GM18507 (cell line): ENCODE data around the gene IRF6.
"Not testable (repeated sequence)": the region's sequence is repeated elsewhere in the genome, so short reads cannot be mapped to it uniquely, and the experiment has no call there.

ENCODE experiments used
- DNase-seq: peaks from one replicate; pipeline ENCODE4 v3.0.0; 2011; ENCODE audit warnings: low read depth; ENCODE audit not compliant: insufficient read length; ENCODE audit errors: extremely low spot score
- FAIRE-seq: peaks from 2 replicates; lab custom pipeline; 2011; peaks lifted over from hg19 to GRCh38; lab: Jason Lieb, UNC

IRF6 gene

GRCh38 chr1:209797978-209798639 lies 7.8 kb downstream of the IRF6 start:
- no peak for FAIRE-seq
- DNase-seq, result no peak

GRCh38 chr1:209793711-209794110 lies 12.2 kb downstream of the IRF6 start:
- not testable (repeated sequence) for DNase-seq, FAIRE-seq

- FAIRE-seq (no peak), DNase-seq (no peak)
Observed at GRCh38 chr1:209791920-209792319, 14.0 kb downstream of the IRF6 start.

- FAIRE-seq, result no peak
- DNase-seq, result no peak
Observed at GRCh38 chr1:209790286-209791193, 15.4 kb downstream of the IRF6 start.

- no peak for DNase-seq
- FAIRE-seq, result no peak
Observed at GRCh38 chr1:209789245-209789644, 16.7 kb downstream of the IRF6 start.

GRCh38 chr1:209787551-209787950 lies 18.4 kb downstream of the IRF6 start:
- no peak for FAIRE-seq
- DNase-seq, result no peak

GRCh38 chr1:209786146-209786545 lies 19.8 kb downstream of the IRF6 start:
- DNase-seq (no peak), FAIRE-seq (no peak)

DNA sequence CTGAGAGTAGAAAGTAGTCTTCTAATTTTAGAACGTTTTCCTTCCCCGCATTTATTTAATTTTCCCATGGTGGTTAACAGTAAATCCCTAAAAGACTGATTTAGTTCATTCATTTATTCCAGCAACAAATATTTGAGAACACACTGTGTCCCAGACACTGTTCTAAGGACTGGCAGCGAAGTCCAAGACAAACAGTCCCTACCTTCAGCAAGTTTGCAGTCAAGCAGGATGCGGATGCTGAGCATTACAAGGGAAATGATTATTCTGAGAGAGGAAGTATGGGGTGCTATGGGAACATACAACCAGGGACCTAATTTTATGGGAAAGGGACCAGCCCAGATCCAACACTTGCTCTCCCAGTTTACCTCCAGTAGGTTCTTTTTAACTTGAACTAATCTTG lies 20.4 kb downstream of the IRF6 start:
- no peak for FAIRE-seq
- DNase-seq, result no peak

DNA sequence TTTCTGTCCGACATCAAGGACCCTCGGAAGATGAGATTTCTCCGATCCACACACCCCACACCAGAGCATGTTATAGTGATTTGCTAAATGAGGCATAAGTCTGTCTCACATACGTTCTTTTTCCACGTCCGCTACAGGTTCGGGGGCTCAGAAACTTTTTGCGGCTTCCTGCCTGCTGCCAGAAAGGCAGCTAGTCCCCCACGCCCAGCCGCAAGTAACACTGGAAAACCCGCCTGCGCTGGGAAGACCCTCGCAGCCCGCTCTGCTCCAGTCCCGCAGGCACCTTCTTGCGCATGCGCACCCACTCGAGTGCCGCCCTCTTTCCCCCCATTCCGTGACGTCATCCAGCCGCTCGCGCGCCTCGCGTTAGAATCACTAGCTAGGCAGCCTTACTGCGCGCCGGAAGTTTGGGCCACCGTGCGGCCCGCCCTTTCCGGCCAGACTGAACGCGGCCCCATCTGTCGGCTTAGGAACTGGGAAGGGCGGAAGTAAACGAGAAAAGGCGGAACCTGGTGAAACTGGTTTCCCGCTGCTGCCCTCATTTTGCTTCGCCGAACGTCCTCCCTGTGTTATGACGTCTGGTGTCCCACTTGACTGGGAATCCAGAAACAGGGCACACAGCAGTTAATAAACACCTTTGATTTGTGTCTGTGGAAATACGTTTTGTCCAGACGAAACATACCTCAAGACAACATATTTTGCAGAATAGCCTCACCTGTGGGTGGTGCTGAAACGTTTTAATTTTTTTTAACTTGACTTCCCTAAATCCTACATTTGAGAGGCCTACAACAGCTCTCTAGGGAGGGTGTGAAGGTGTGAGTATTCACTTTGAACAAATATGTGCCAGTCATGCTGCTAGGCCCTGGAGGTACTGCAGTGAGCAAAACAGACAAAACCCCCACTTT lies 21.4 kb downstream of the IRF6 start, which contains the start of gene C1orf74:
Gene C1orf74 (minus strand): TSS at position 295 of the 905 bp plus-strand sequence. CDS start 925 bp downstream, outside the sequence.
- DNase-seq, result peak; percentile 98
- FAIRE-seq, result peak; percentile 97

GRCh38 chr1:209783386-209783785 lies 22.6 kb downstream of the IRF6 start:
- no peak for FAIRE-seq
- DNase-seq, result no peak

DNA sequence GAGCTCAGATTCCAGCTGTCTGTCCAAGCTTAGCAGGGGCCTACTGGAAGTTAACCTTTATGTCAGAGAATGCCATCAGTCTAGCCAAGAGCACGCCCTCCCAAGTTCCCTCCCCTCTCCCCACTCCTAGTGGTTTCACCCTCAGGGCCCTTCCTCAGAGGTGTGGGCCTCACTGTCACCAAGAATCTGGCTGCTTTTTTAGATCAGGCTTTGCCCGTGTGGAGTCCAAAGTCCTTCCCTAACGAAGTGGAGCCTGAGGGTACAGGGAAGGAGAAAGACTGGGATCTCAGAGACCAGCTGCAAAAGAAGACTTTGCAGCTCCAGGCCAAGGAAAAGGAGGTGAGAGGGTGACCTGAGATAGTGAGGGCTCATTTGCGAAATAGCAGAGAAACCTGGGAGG lies 25.7 kb downstream of the IRF6 start:
- DNase-seq (no peak), FAIRE-seq (no peak)

- FAIRE-seq (no peak), DNase-seq (no peak)
Observed at GRCh38 chr1:209778102-209778501, 27.8 kb downstream of the IRF6 start.

DNA sequence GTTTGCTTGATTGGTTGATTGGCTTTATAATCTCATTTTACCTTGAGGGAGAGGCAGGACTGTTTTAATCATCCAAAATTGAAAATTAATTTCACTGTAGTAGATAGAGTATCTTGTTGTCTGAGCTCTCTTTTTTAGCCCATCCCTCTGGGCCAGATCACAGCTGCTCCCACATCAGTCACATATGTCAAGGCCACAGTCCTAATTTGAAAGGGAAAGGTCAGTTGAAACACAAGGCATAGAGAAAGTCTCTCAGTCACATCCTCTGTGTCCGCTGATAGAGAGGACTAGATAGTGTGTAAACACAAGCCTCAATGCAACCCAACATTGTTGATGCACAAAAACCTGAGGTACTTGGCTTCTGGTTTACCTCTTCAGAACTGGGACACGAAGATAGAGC lies 28.4 kb downstream of the IRF6 start:
- FAIRE-seq (no peak), DNase-seq (no peak)

GRCh38 chr1:209775678-209776077 lies 30.3 kb downstream of the IRF6 start:
- DNase-seq, result no peak
- peak; percentile 67 for FAIRE-seq

DNA sequence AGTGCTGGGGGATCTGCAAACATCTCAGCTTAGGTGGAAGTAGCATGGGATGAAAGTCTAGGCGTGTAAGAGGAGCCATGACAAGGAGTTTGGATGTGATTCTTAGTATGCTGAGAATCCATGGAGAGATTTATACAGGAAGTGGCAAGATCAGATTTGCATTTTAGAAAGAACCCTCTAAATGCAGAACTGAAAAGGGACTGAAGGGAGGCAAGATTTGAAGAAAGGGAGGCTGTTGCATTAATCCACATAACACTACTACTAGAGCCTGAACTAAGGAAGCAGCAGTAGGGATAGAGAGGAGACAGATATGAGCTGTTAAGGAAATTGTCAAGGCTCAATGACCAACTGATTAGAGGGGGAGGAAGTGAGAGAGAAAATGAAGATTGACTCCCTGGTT lies 31.4 kb downstream of the IRF6 start:
- FAIRE-seq, result peak; percentile 75

DNA sequence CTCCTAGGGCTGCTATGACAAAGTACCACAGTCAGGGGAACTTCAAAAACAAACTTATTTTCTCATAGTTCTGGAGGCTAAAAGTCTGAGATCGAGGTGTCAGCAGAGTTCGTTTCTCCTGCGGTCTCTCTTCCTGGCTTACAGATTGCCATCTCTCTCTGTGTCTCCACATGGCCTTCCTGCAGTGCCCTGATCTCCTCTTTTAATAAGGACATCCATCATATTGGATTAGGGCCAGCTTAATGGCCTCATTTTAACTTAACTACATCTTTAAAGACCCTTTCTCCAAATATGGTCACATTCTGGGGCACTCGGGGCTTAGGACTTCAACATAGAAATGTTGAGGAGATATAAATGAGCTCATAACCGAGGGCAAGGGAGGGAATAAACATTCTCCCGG lies 33.8 kb downstream of the IRF6 start:
- FAIRE-seq (no peak), DNase-seq (no peak)

More for the DNA sequence above, 31.4 kb downstream of the IRF6 start:
- no peak for DNase-seq

GRCh38 chr1:209770636-209771415 lies 35.1 kb downstream of the IRF6 start:
- no peak for DNase-seq
- no peak for FAIRE-seq

DNA sequence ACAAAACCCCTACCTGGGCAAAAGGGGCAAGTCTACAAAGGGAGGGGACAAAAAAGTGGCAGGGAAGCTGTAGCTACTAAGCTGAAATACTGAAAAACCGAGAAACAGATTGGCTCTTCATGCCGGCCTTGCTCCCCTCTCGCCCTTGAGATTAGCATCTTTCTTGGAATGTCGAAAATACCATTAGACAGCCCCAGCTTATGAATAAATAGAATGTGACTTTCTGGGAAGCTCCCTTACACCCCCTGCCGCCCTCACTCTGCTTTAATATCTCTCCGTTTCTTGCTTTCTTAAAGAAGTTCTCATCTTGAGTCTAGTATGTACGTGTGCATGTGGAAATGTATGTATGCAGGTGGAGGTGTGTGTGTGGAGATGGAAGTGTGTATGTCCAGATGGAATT lies 36.0 kb downstream of the IRF6 start:
- DNase-seq (no peak), FAIRE-seq (no peak)
